GM19328 (cell line): ENCODE results near the gene CEP164.

Experiments used
- ATAC-seq: cut with Tn5 transposase; IDR thresholded peaks from one replicate; pipeline ENCODE4 v1.9.1; 2021; ENCODE audit warnings: mild to moderate bottlenecking, moderate library complexity; ENCODE audit not compliant: unreplicated experiment

CEP164 gene

DNA sequence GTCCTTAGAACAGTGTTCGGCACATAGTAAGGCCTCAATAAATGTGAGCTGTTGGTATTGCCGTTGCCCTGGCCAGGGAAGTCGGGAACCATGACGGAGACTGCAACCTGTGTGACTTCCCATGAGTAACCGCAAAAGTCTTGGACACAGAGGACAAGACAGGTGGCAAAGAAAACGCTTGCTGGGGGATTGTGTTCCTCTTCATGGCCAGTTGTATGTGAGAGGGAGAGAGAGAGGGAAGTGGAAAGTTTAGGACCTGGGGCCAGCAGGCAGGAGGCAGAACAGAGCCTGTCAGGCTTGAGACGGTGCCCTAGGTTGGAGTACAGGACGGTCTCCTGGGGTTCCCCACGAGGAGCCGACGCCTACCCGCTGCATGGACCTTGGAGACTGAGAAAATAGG lies 90.2 kb downstream of the CEP164 start:
- ATAC-seq = no peak

DNA sequence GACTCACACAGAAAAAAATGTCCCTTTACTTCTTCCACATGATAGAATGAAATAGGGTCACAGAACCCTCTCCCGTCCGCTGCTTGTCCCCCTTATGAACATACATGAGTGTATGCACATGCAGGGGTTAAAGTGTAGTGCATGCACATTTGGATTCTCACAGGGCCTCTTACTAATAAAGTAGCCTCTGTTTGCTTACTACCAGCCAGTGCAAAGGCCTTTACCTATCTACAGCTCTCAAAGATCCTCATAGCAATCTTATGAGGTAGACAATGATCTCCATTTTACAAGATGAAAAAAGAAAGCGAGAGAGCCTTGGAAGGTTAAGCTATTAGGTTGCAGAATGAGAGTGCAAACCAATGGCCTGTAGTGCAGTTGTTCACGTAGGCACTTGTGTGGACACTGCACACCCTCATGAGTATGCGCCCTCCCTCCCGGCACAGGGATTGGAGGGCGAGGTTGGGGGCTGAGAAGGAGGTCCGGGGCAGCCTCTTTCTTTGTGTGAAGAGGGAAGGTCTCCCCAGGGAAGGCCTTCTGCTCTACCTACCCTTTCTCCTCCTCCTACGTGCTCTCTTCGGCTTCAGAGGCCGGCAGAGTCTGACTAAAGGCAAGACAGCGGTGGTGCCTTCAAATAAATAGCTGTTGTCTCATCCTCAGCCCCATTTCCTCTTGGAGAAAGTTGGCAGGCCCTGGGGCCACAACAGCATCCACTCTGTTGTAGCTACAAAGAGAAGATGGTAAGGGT lies 91.3 kb downstream of the CEP164 start:
- no peak for ATAC-seq

DNA sequence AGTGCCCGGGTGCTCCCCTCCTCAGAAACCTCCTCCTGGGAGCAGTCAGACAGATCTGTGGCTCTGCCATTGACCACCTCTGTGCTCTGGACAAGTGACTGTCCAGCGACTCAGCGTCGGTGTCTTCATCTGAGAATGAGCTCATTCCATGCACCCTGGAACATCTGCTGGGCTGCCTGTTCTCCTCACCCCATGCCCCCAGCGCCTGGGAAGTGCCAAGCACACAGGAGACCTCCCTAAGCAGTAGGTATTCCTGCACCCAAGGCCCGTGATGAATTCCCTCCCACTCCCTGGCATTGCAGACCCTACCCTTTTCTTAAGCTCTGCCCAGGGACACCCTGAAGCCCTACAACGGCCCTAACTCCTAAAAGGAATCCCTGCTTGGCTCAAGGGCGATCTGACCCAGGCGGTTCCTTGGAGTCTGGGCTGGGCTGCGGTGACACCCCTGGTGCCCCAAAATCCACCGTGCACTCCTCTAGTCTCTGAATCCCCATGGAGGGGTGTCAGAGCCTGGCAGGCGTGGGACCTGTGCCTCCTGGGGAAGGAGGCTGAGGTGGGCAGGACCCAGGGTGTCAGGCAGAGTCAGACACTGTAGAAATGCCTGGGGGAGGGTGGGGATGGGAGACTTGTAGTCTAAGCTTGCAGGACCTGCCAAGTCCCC lies 92.0 kb downstream of the CEP164 start:
- no peak for ATAC-seq

DNA sequence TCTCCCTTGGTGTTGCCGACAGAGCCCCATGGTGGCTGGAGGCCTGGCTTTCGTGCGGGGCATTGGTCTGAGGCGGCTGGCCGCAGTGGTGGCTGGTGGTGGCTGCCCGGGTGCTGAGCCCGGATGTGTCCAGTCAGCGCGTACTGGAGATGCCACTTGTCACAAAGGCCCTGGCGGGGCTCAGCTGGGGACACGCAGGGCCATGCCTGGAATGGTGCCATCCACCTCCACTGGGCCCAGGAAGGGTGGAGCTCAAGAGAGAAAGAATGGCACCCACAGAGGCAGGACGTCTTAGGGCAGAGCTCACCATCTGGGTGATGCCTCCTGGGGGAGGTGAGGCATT lies 92.5 kb downstream of the CEP164 start:
- no peak for ATAC-seq

DNA sequence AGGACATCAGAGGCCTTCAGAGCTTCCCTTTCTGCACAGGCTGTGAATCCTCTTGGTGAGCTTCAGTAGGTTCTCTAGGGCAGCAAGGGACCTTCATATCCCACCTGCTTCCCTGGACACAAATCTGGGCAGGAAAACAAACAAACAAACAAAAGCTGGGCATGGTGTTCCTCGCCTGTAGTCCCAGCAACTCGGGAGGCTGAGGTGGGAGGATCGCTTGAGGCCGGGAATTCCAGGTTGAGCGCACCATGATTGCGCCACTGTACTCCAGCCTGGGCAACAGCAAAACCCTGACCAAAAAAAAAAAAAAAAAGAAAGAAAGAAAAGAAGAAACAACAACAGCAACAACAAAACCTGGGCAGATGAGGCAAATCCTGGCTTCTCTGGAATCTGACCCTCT lies 92.9 kb downstream of the CEP164 start:
- ATAC-seq = no peak

DNA sequence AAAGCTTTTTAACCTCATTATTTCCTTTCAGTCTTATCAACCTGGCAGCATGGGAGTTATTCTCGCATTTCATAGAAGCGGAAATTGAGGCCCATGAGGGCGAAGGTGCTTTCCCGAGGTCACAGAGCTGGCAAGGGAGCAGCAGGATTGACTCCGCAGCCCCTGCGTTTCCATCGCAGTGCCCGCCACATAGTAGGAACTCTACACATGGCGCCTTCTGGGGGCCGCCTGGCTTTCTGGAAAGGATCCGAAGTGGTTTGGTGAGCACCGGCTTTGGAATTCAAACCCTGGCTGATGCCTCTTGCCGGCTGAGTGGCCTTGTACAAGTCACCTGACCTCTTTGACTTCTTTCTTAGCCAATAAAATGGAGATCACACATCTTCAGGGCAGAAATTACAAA lies 93.4 kb downstream of the CEP164 start:
- ATAC-seq = no peak

DNA sequence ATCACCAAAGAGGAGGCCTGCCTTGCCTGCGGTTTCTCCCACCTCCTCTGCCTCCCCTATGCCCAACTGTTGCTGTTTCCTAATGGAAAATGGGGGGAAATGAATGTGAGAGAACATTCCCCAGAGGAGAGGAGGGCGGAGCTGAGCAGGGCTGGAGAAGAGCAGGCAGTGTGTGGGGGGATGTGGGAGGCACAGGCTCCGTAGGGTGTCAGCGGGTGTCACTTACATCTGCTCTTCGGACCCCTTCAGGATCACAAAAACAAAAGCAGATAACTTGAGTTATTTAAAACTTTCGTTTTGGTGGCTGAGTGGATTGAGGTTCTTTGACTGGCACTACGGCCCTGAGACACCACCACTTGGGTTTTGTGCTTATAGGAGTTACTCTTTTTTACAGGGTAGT lies 93.8 kb downstream of the CEP164 start:
- no peak for ATAC-seq

DNA sequence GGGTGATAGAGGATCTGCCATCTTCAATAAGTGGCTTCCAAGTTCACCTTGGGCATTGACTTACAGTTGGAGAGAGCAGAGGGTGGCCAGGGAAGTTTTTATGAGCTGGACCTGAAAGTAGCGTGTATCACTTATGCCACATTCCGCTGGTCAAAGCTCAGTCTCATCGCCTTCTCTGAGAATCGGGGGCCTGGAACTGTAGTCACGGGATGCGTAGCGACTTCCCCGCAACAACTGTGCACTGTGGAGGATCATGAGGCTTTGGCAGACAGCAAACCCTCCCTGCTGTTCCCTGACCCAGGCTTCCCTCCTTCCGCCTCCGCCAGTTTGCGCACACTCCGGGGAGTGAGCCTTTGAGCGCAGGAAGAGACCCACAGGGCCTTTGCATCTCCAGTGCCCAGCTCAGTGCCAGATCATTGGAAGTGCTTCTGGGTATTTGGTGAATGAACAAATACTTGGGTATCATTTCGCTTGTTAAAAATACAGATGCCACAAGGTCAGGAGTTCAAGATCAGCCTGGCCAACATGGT lies 95.5 kb downstream of the CEP164 start:
- no peak for ATAC-seq

DNA sequence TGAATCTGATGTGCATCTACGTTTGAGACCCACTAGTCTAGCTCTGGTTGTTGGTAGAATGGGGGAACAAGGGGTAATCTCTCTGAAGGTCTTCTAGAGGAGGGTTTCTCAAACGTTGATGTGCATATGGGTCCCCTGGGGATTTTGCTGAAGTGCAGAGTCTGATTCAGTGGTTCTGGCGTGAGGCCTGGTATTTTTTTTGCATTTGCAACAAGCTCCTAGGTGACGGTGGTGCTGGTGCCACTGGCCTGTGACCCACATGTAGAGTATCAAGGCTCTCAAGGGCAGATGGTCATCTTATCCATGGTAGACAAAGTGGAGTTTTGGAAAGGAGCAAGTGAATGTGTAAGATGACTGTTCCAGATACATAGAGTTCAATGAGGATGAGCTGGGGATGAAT lies 97.1 kb downstream of the CEP164 start:
- no peak for ATAC-seq

DNA sequence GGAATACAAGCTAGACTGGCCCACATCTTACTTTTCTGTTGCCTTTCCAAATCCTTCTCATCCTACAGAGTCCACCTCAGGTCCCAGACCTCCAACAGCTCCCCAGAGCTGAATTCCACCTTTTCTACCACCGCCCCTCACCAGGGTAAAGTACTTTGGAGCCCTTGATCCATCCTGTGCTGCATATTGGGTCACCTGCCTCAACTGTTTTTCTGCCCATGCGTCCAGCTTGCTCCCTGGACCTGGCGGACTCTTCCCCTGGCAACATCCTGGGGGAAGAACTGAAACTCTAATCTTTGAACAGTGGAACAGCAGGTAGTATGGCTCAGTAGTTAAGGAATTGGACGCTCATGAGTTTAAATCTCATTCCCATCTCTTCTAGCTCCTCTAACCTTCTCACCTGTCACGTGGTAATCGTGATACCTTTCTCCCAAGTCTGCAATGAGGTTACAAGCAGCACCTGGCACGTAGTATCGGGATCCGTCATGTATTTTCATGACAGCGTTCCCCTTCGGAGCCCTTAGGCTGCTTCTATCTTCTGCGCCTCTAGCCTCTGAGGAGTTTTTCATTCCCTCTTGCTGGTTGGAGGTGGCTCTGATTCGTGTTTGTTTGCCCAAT lies 98.1 kb downstream of the CEP164 start:
- ATAC-seq = no peak

DNA sequence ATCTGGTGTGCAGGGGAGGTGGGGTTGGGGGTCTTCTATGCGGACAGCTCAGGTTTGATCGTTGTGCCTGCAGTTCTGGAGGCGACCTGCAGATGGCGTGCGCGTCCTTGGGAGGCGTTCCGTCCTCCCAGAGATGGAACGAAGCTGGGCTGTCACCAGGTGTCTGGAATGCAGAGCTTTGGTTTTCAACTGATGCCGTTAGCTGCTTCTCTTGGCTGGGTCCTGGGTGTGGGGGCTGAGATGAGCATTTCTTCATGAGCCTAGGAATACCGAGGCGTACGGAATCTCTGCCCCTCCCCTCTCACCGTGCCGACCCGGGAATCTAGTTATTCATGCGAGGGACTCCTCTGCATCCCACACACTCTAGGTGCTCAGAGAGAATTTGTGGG lies 98.6 kb downstream of the CEP164 start:
- no peak for ATAC-seq

DNA sequence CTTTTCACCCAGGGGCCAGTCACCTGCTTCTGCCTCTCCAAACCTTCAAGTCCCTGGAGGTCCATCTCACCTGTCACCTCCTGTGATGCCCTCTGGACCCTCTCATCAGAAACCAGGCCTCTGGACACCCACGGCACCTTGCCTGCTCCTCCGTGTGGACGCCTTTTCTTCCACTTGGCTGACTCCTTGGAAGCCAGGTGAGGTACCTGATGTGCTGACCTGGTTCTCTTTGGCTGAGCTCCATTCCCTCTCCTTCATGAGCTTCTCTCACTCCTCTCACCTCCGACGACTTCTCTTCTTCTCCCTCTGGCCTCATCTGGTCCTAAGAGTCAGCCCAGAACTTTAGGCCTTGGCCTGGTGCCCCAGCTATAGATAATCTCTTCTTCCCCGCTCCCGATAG lies 99.3 kb downstream of the CEP164 start:
- no peak for ATAC-seq

DNA sequence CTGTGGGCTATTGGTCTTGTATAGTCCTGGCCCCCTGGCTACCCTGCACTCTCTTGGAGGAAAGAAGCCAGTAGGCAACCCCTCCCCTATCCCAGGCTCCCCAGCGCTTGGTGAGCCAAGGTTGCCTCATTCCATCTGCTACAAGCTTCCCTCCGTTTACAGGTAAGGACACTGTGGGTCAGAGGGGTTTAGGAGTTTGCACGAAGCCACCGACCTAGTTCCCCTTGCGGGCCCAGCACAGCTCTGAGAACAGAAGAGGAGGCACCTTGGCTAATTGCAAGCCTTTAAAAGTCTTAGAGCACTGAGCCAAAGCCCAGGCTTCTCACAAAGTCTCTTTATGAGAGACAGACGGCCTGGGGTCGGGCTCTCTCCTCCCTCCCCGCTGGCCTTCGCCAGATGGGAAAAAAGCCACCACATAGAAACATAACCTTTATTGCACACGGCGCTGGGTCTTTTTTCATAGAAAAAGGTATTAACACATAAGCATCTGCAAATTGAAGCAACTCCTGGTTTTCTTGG lies 99.8 kb downstream of the CEP164 start:
- ATAC-seq = no peak

DNA sequence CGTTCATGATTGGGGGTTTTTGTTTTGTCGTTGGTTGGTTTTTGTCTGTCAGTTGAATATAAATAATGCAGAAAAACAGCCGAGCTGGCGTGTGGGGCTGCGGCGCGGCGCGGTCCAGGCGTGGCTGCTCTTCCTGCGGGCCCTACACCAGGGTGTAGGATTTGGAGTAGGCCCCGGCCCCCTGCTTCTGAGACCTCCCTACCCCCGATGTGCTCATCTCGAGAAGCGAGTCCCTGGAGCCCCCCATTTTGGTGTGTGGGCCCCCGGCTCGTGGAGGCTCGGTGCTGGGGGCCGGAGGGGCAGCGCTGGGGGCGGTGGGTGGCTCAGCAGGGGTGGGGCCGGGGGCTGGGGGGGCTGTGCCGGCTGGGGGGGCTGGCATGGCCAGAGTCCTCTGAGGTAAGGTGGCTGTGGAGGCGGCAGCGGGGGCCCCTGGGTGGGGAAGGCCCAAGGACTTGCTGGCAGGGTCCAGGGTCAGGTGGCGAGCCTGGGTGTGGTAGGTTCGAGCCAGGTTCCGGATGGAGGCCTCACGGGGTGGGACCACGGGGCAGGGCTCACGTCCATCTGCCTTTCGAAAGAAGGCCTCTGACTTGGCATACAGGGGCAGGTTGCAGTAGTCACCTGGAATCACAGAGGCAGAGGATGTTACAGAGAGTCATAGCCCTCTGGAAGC lies 100.7 kb downstream of the CEP164 start:
- ATAC-seq = no peak

DNA sequence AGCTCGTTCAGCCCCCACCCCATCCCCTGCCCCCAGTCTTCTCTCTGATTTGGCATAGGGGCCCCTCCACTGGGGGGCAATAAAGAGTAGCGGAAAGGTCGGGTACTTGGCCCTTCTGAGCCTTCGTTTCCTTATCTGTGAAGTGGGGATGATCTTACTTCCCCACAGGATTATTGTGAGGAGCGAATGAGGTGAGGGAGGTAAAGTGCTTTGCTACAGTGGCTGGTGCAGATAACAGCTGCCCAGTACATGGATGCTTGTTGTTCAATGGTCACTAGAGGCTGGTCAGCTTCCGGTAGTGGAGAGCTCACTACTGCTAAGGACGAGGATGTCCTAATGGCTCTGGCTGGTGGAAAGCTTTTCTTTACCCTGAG lies 101.2 kb downstream of the CEP164 start:
- no peak for ATAC-seq

DNA sequence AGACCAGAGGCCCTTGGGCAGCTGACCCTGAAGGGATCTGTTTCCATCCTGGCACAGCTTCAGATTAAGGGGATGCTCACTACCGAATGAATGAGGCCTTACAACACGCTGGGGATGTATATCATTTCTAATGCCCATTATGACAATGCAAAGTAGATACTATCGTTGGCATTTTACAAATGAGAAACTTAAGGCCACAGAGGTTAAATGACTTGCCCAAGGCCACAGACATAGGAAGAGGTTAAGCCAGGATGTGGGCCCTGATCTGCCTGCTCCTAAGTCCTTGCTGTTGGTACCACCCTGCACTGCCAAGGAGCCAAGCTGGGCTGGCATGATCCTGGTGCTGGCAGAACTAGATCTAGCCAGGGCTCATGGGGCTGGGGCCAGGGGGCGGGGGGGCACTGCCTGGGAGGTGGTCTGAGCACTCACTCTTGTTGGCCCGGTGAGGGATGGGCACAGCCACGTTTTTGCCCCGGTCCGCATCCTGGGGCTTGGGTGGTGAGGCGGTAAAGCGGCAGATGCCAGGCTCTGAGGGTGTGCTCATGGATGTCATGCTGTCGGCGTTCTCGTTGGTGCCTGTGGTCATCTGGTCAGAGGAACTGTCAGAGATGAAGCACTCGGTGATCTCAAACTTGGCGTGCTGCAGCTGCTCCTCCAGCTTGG lies 102.8 kb downstream of the CEP164 start:
- ATAC-seq = no peak

DNA sequence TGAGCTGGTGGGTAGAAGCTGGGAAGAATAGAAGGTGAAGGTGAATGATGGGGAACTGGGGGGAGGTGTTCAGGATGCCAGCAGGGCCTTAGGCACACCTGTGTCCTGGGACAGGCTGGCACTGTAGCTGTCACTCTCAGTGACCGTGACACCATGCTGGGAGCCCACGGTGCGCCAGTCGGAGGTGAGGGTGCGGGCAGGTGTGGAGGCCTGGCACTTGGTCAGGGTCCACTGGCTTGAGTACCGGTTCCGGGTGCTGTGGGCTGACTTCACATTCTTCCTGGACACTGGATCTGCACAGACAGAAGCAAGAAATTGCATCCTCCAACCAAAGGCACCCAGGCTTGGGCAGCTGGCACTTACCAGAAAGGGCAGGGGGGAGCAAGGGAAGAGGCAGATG lies 103.8 kb downstream of the CEP164 start:
- ATAC-seq = no peak

DNA sequence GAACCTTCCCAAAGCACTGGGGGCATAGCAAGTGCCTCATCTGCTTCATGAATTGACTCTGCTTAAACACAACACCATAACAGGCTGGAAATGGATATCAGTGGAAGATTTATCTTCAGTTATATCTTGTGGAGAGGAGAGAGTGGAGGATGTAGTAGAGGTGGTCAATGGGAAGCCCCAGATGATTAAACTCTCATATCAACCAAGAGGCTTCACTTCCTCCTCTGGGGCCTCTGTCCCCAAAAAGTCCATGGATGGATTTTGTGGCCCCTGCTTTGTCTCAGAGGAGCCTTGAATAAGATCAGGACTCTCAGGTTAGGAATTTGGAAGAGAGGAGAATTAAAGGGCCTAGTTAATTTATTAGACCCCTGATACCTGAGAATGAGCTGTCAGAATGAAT lies 106.1 kb downstream of the CEP164 start:
- ATAC-seq = no peak

DNA sequence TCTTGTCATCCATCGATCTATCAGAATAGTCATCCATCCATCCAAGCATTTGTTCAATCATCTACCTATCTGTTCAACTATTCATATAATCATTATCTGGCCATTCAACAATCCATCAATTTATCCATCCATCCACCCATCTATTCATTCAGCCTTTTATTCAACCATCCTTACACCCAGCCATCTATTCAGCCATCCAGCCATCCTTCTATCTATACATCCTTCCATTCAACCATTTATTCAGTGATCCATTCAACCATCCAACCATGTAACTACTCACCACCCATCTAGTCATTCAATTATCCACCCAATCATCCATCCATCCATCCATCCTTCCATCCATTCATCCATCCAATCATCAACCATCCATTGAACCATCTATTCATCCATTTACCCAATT lies 106.8 kb downstream of the CEP164 start:
- no peak for ATAC-seq

DNA sequence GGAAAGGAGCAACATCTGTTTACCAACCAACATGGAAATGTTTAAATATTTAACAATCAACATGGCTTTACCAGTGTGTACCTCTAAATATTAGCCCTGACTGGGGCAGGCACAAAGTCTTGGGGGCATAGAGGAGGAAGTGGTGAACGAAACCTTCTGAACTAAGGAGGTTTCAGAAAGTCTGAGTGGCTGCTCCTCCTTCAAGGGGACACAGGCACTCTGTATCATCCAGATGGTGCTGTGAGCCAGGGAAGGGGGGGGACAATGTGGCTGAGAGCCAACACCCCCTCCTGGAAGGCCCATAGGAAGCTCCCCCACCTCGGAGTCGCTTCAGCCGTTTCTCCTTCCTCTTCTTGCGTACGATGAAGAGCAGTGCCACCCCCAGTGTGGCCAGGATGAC lies 107.7 kb downstream of the CEP164 start:
- no peak for ATAC-seq
